Measurements from ENCODE around the gene AKT1S1.
A peak's percentile ranks its signal among the peaks of the same experiment; 100 is the strongest.

The AKT1S1 gene

DNA sequence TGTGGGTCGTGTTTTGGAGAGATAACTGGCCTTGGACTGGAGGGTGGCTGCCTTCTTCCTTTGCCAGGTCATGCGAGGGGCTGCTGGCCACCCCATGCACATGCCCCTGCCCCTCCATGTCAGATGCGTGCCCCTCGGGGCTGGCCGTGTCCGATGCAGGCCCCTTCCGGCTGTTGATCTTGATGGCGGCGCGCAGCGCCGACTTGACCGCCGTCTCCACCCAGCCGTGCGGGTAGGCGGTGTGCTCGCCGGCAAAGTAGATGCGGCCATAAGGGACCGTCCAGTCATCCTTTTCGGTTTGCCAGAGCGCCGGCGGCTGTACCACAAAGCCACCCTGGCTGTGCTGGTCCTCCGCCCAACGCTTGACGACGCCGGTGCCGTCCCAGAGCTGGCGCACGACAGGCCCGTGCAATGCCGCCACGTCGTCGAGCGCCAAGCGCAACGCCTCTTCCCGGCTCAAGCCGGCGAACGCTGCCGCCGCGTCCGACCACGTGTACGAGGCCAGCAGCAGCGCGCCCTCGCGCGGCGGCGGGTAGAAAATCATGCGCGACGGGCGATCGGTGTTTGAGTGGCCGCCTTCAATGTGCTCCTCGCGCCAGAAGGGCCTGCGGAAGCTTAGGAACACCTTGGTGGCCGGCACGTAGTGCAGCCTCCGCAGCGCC lies 12.7 kb upstream of the AKT1S1 start:
- Histone ChIP-seq H3K4me1 (ENCODE audit: control insufficient read depth, insufficient read depth, low read length) (no peaks in the 10 kb centered on the region), H3K9me3 (ENCODE audit: control insufficient read depth, insufficient read depth, low read depth, low read length) (no peaks in the 10 kb centered on the region), H3K36me3 (ENCODE audit: control insufficient read depth in 2 of 2, insufficient read depth in 1 of 2, low read length in 2 of 2) (peaks cover 3 to 10% of the 10 kb centered on the region in 2 experiments; a peak in 2 of 3 replicates), H3K4me3 (ENCODE audit: low read depth, low read length) (peak overlapping the region; percentile 32), H3K27ac (ENCODE audit: extremely low read depth, low read depth, low read length) (no peak overlapping the region)
- TF ChIP-seq OVOL3 (tag by site-specific recombination; IDR thresholded peaks at IDR 0.05) (no peak), ZNF302 (tag by site-specific recombination; IDR thresholded peaks at IDR 0.05; ENCODE audit: low read depth) (no peak), ZNF529 (tag by site-specific recombination; IDR thresholded peaks at IDR 0.05; ENCODE audit: insufficient replicate concordance) (no peak), KLF16 (tag by site-specific recombination; IDR thresholded peaks at IDR 0.05) (no peak), ZFHX2 (tag by site-specific recombination; conservative IDR thresholded peaks at IDR 0.05) (no peak), GLIS1 (tag by site-specific recombination; IDR thresholded peaks at IDR 0.05) (no peak), ZNF112 (tag by site-specific recombination; IDR thresholded peaks at IDR 0.05) (no peak), SETDB1 (IDR thresholded peaks at IDR 0.05; ENCODE audit: insufficient read length, low read length) (peak; percentile 68), ZNF16 (tag by site-specific recombination; IDR thresholded peaks at IDR 0.05; ENCODE audit: low read depth) (no peak)
- TF ChIP-seq, protein P1, sequence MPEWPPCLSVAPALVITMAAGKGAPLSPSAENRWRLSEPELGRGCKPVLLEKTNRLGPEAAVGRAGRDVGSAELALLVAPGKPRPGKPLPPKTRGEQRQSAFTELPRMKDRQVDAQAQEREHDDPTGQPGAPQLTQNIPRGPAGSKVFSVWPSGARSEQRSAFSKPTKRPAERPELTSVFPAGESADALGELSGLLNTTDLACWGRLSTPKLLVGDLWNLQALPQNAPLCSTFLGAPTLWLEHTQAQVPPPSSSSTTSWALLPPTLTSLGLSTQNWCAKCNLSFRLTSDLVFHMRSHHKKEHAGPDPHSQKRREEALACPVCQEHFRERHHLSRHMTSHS (tag by site-specific recombination; IDR thresholded peaks at IDR 0.05) = no peak
- TF ChIP-seq, protein P2, sequence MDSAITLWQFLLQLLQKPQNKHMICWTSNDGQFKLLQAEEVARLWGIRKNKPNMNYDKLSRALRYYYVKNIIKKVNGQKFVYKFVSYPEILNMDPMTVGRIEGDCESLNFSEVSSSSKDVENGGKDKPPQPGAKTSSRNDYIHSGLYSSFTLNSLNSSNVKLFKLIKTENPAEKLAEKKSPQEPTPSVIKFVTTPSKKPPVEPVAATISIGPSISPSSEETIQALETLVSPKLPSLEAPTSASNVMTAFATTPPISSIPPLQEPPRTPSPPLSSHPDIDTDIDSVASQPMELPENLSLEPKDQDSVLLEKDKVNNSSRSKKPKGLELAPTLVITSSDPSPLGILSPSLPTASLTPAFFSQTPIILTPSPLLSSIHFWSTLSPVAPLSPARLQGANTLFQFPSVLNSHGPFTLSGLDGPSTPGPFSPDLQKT (IDR thresholded peaks at IDR 0.05; ENCODE audit: borderline replicate concordance, low read depth, low read length) = no peak
- TF ChIP-seq, protein P3, sequence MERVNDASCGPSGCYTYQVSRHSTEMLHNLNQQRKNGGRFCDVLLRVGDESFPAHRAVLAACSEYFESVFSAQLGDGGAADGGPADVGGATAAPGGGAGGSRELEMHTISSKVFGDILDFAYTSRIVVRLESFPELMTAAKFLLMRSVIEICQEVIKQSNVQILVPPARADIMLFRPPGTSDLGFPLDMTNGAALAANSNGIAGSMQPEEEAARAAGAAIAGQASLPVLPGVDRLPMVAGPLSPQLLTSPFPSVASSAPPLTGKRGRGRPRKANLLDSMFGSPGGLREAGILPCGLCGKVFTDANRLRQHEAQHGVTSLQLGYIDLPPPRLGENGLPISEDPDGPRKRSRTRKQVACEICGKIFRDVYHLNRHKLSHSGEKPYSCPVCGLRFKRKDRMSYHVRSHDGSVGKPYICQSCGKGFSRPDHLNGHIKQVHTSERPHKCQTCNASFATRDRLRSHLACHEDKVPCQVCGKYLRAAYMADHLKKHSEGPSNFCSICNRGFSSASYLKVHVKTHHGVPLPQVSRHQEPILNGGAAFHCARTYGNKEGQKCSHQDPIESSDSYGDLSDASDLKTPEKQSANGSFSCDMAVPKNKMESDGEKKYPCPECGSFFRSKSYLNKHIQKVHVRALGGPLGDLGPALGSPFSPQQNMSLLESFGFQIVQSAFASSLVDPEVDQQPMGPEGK (tag by site-specific recombination; IDR thresholded peaks at IDR 0.05) = no peak
- TF ChIP-seq, protein P4, sequence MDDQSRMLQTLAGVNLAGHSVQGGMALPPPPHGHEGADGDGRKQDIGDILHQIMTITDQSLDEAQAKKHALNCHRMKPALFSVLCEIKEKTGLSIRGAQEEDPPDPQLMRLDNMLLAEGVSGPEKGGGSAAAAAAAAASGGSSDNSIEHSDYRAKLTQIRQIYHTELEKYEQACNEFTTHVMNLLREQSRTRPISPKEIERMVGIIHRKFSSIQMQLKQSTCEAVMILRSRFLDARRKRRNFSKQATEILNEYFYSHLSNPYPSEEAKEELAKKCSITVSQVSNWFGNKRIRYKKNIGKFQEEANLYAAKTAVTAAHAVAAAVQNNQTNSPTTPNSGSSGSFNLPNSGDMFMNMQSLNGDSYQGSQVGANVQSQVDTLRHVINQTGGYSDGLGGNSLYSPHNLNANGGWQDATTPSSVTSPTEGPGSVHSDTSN (CRISPR knock-in tag; IDR thresholded peaks at IDR 0.05) = peak; percentile 59; the same call in 1 of the 2 replicates
- ChIA-PET CTCF (interaction anchor here (0.5 to 1.2 kb wide), 5 partner anchors 21 to 152 kb away, joined by 3 to 10 read pairs (median 4); no protein-coding TSS in a partner anchor), POLR2A (interaction anchor here (1.3 to 3.7 kb wide), 5 partner anchors 8 to 40 kb away, joined by 3 to 27 read pairs (median 7); partner anchors contain the start of genes AKT1S1, ATF5, NUP62 and TBC1D17)

DNA sequence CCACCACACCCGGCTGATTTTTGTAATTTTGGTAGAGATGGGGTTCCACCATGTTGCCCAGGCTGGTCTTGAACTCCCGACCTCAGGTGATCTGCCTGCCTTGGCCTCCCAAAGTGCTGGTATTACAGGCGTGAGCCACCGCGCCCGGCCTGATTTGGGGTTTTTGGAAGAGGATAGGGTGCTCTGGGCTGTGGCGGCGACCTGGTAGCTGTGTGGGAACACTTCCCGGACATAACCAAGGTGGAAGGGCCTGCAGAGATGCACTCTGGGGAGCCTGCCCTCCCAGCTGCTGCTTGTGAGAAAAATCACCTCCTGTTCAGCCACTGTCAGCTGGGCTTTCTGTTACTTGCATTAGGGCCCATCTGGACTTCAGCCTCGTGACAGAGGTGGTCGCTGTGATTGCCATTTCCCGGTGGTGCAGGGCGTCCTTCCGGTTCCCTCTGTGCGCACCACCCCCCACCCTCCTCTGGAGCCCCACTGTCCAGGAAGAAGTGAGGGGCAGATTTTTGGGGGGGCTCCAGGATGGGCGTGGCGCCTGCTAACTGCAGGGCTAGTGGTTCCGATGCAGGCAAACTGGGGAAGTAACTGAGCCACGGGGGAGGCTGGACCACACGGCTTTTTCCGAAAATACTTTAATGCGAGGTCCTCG lies 12.0 kb upstream of the AKT1S1 start:
- Histone ChIP-seq H3K36me3 (ENCODE audit: control insufficient read depth in 2 of 2, insufficient read depth in 1 of 2, low read length in 2 of 2) (peaks cover 9 to 10% of the 10 kb centered on the region in 2 experiments; a peak in 2 of 3 replicates), H3K4me3 (ENCODE audit: low read depth, low read length) (no peak overlapping the region), H3K4me1 (ENCODE audit: control insufficient read depth, insufficient read depth, low read length) (no peaks in the 10 kb centered on the region), H3K9me3 (ENCODE audit: control insufficient read depth, insufficient read depth, low read depth, low read length) (no peaks in the 10 kb centered on the region), H3K27ac (ENCODE audit: extremely low read depth, low read depth, low read length) (no peak overlapping the region)
- TF ChIP-seq HOXD13 (CRISPR knock-in tag; IDR thresholded peaks at IDR 0.05; ENCODE audit: borderline replicate concordance) (no peak), ZNF335 (tag by site-specific recombination; conservative IDR thresholded peaks at IDR 0.05) (no peak; the same call in 1 of the 2 replicates), ZSCAN23 (tag by site-specific recombination; IDR thresholded peaks at IDR 0.05) (no peak), ZNF274 (IDR thresholded peaks at IDR 0.05; ENCODE audit: low read length) (no peak), ZNF274 (tag by site-specific recombination; IDR thresholded peaks at IDR 0.05; ENCODE audit: borderline replicate concordance) (no peak), TRIM28 (IDR thresholded peaks at IDR 0.05; ENCODE audit: borderline replicate concordance, low read length) (no peak)
- TF ChIP-seq, protein P1 (tag by site-specific recombination; IDR thresholded peaks at IDR 0.05) = no peak
- ChIA-PET CTCF (no interaction called here), POLR2A (interaction anchor here (0.6 to 1.7 kb wide), 2 partner anchors 8 to 302 kb away, joined by 6 to 7 read pairs; no protein-coding TSS in a partner anchor)
